Suprapubic skin (tissue), 4 donors: ENCODE data around the gene TBC1D22A. TPM values are rescaled to one million over a fixed set of nuclear protein-coding genes. Genes with fewer than 3 reads are reported as not detected.

ENCODE experiments used
- DNase-seq, 2 donors: peaks; one replicate each; pipeline ENCODE4 v3.0.0-alpha.2; 2019; ENCODE audit warnings: low spot score in 2 of 2
- H3K27ac ChIP-seq: fragments of 200-600 bp; sonication (generic); one replicate; pipeline ENCODE4 v1.5.1; 2019
- H3K27me3 ChIP-seq: fragments of 200-600 bp; sonication (generic); one replicate; pipeline ENCODE4 v1.5.1; 2019
- H3K36me3 ChIP-seq: fragments of 200-600 bp; sonication (generic); one replicate; pipeline ENCODE4 v1.5.1; 2019
- H3K4me1 ChIP-seq: fragments of 200-600 bp; sonication (generic); one replicate; pipeline ENCODE4 v1.5.1; 2019
- H3K4me3 ChIP-seq: fragments of 200-600 bp; sonication (generic); one replicate; pipeline ENCODE4 v1.5.1; 2019; ENCODE audit warnings: mild to moderate bottlenecking
- H3K9me3 ChIP-seq: fragments of 200-600 bp; sonication (generic); one replicate; pipeline ENCODE4 v1.5.1; 2019
- EP300 ChIP-seq: sonication (generic); formaldehyde crosslinking; IDR thresholded peaks from one replicate; pipeline ENCODE4 v1.6.1; 2017; ENCODE audit warnings: antibody characterized with exemption
- POLR2A ChIP-seq, 2 donors: fragments of 450-650 bp; IDR thresholded peaks; one replicate each; pipeline ENCODE4 v1.6.1; 2017; ENCODE audit warnings: antibody characterized with exemption in 2 of 2, mild to moderate bottlenecking in 2 of 2, moderate library complexity in 2 of 2
- POLR2AphosphoS5 ChIP-seq, 3 donors: sonication (generic); formaldehyde crosslinking; IDR thresholded peaks; one replicate each; pipeline ENCODE4 v1.6.1; 2017; ENCODE audit warnings: antibody characterized with exemption in 3 of 3
- whole genome bisulfite sequencing: methylation state at CpG from one replicate; pipeline ENCODE4 v1.1.5; 2018; 5-methylcytosine and 5-hydroxymethylcytosine counted together
- total RNA-seq, 4 donors: library from RNA; depleted of rRNA; stranded (reverse); fragments of >200 nt; gene quantifications; one replicate each; pipeline ENCODE4 v1.1.0, GENCODE V29; 2016
- TF ChIP-seq, protein P1 (sequence below), 2 donors: fragments of 200-600 bp in 1 of 2; fragments of 450-650 bp in 1 of 2; sonication (generic) in 1 of 2; IDR thresholded peaks; one replicate each; pipeline ENCODE4 v1.5.1; 2016 to 2019; ENCODE audit warnings: antibody characterized with exemption in 2 of 2, mild to moderate bottlenecking in 1 of 2, moderate library complexity in 1 of 2

TBC1D22A gene
- total RNA-seq, 4 donors from 2014 or later, result 24.8 to 43.2 (median 35.4) TPM

DNA sequence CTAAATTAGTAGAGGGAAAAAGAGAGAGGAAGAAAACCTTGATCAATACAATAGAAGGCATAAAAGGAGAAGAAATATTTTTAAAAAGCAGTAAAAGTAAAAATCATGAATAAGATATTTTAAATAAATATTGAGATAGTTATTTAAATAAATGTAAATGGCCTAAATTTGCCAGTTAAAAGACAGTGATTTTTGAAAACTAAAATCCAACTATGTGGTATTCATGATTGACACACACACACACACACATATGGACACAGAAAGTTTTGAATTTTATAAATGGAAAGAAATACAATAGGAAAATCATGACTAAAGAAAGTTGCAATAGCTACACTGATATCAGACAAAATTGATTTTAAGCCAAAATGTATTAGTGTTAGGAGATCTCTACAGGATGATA, 313.1 kb downstream of the TBC1D22A start:
- no peak for TF ChIP-seq POLR2A (IDR thresholded peaks at IDR 0.05)
- TF ChIP-seq POLR2AphosphoS5 (IDR thresholded peaks at IDR 0.05), result no peak
- TF ChIP-seq EP300, result no peak
- TF ChIP-seq, protein P1, sequence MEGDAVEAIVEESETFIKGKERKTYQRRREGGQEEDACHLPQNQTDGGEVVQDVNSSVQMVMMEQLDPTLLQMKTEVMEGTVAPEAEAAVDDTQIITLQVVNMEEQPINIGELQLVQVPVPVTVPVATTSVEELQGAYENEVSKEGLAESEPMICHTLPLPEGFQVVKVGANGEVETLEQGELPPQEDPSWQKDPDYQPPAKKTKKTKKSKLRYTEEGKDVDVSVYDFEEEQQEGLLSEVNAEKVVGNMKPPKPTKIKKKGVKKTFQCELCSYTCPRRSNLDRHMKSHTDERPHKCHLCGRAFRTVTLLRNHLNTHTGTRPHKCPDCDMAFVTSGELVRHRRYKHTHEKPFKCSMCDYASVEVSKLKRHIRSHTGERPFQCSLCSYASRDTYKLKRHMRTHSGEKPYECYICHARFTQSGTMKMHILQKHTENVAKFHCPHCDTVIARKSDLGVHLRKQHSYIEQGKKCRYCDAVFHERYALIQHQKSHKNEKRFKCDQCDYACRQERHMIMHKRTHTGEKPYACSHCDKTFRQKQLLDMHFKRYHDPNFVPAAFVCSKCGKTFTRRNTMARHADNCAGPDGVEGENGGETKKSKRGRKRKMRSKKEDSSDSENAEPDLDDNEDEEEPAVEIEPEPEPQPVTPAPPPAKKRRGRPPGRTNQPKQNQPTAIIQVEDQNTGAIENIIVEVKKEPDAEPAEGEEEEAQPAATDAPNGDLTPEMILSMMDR (IDR thresholded peaks at IDR 0.05), result no peak
- Histone ChIP-seq H3K9me3 (no peaks in the 10 kb centered on the region), H3K36me3 (no peaks in the 10 kb centered on the region), H3K27me3 (no peaks in the 10 kb centered on the region), H3K4me3 (no peak overlapping the region), H3K4me1 (no peaks in the 10 kb centered on the region), H3K27ac (no peak overlapping the region)
- DNase-seq, result no peak

DNA sequence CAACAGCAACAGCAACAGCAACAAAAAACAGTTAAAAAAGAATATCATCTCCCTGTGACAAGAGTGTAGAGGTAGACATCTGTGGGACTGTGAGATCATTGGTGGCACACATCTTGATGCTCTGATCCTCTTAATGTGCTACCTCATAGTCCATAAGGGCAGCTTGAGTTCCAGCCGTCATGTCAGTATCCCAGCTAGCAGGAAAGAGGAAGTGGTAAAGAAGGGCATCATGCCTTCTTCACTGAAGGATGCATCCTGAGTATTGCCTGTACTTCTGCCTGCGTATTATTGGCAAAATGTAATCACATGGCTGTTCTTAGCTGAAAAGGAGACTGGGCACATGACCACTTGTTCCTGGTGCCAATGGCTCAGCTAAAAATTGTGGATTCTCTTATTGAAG, 314.3 kb downstream of the TBC1D22A start:
- no peak overlapping the region for H3K27ac ChIP-seq
- H3K4me1 ChIP-seq, result no peaks in the 10 kb centered on the region
- WGBS, result 97% methylated on average over 2 of the region's 2 CpGs
- no peaks in the 10 kb centered on the region for H3K27me3 ChIP-seq
- H3K4me3 ChIP-seq, result no peak overlapping the region
- H3K9me3 ChIP-seq, result no peaks in the 10 kb centered on the region
- TF ChIP-seq POLR2AphosphoS5 (IDR thresholded peaks at IDR 0.05), result no peak
- TF ChIP-seq, protein P1 (IDR thresholded peaks at IDR 0.05), result no peak
- no peak for TF ChIP-seq POLR2A (IDR thresholded peaks at IDR 0.05)
- no peaks in the 10 kb centered on the region for H3K36me3 ChIP-seq
- no peak for DNase-seq

DNA sequence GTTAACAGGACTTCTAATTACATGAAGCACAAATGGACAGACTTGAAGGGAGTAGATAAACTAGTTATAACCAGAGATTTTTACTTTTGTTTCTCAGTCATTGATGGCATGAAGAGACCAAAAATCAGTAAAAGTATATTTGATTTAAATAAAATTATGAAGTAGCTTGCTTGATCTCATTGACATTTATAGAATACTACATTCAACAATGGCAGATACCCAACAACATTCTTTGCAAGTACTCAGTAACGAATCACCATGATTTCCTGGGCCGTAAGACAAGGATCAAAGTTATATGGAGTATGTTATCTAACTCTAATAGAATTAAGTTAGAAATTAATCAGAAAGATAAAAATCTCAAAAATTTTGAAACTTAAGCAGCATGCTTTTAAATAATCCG, 317.6 kb downstream of the TBC1D22A start:
- no peak for DNase-seq
- Histone ChIP-seq H3K27ac (no peak overlapping the region), H3K4me3 (no peak overlapping the region), H3K27me3 (no peaks in the 10 kb centered on the region), H3K4me1 (no peaks in the 10 kb centered on the region), H3K9me3 (no peaks in the 10 kb centered on the region), H3K36me3 (no peaks in the 10 kb centered on the region)
- TF ChIP-seq, protein P1 (IDR thresholded peaks at IDR 0.05), result no peak
- TF ChIP-seq POLR2AphosphoS5 (IDR thresholded peaks at IDR 0.05) (no peak), EP300 (no peak), POLR2A (IDR thresholded peaks at IDR 0.05) (no peak)
- WGBS, result 84% methylated on average over 3 of the region's 3 CpGs

DNA sequence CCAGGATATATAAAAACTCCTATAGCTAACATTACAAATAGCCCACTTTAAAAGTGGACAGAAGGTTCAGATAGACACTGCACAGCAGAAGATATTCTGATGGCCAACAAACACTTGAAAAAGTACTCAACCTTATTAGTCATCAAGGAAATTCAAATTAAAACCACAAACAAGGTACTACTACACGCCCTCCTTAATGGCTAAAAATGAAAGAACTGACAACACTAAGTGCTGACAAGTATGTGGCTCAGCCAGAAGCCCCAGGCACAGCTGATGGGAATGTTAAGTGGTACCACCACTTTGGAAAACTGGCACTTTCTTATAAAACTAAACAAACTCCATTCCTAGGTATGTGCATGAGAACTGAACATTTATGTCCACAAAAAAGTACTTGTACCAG, 320.1 kb downstream of the TBC1D22A start:
- no peak for DNase-seq
- H3K27me3 ChIP-seq, result no peaks in the 10 kb centered on the region
- 96% methylated on average over 1 of the region's 1 CpG for WGBS
- no peaks in the 10 kb centered on the region for H3K9me3 ChIP-seq
- H3K4me3 ChIP-seq, result no peak overlapping the region
- no peak overlapping the region for H3K27ac ChIP-seq
- H3K36me3 ChIP-seq, result no peaks in the 10 kb centered on the region
- TF ChIP-seq POLR2A (IDR thresholded peaks at IDR 0.05) (no peak), POLR2AphosphoS5 (IDR thresholded peaks at IDR 0.05) (no peak), EP300 (no peak)
- TF ChIP-seq, protein P1 (IDR thresholded peaks at IDR 0.05), result no peak
- no peaks in the 10 kb centered on the region for H3K4me1 ChIP-seq

DNA sequence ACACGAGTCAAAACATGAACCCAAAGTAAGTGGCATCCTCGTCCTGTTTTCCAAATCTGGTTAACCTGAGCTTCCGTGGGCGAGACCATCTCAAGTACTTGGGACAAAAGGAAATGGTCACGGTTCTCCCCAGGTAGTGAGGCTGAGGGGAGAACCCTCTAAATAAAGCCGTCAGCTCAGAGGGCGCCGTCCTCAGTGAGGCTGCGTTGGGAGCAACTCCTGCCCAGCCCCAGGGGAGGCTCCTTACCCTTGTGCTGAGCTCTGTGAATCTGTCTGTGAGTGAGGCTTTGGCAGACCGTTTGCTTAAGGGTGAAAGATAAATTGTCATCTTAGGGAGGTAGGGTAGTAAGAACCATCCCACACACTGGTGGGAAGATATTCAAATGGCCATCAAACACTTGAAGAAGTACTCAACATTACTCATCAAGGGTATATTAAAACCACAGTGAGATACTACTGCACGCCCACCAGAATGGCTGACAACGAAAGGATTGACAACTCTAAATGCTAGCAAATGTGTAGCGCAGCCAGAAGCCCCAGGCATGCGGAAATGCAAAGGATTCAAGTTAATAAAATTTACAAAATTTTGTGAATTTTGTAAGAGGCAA, 321.0 kb downstream of the TBC1D22A start:
- DNase-seq, result peak in 1 of 2 donors; percentile 66
- no peak overlapping the region for H3K27ac ChIP-seq
- no peaks in the 10 kb centered on the region for H3K9me3 ChIP-seq
- H3K27me3 ChIP-seq, result no peaks in the 10 kb centered on the region
- no peaks in the 10 kb centered on the region for H3K4me1 ChIP-seq
- TF ChIP-seq, protein P1 (IDR thresholded peaks at IDR 0.05), result no peak
- TF ChIP-seq POLR2AphosphoS5 (IDR thresholded peaks at IDR 0.05), result no peak
- no peak for TF ChIP-seq EP300
- TF ChIP-seq POLR2A (IDR thresholded peaks at IDR 0.05), result no peak
- no peak overlapping the region for H3K4me3 ChIP-seq
- WGBS, result 90% methylated on average over 14 of the region's 14 CpGs
- no peaks in the 10 kb centered on the region for H3K36me3 ChIP-seq
